Neutrophil (primary cell): ENCODE data around the gene ZMAT5.

Experiments
- H3K27ac ChIP-seq: fragments of 200-600 bp; sonication (generic); 2 replicates; pipeline ENCODE4 v1.5.1; 2016; ENCODE audit warnings: mild to moderate bottlenecking, moderate library complexity
- H3K27me3 ChIP-seq: fragments of 200-600 bp; sonication (generic); 2 replicates; pipeline ENCODE4 v1.6.0; 2016; ENCODE audit warnings: mild to moderate bottlenecking
- H3K36me3 ChIP-seq: fragments of 200-600 bp; sonication (generic); 2 replicates; pipeline ENCODE4 v1.5.1; 2017
- H3K4me1 ChIP-seq, 2 experiments: fragments of 200-600 bp in 1 of 2; sonication (generic) in 1 of 2; 1 replicate in 1 of 2; 2 replicates in 1 of 2; pipeline versions ENCODE4 v1.5.1 to v1.6.1; 2013 to 2016; ENCODE audit warnings: low read depth in 1 of 2, low read length in 1 of 2, mild to moderate bottlenecking in 1 of 2, moderate library complexity in 1 of 2; ENCODE audit not compliant: control insufficient read depth in 1 of 2, insufficient read depth in 1 of 2
- H3K4me3 ChIP-seq, 2 experiments: fragments of 200-600 bp in 1 of 2; sonication (generic) in 1 of 2; 1 replicate in 1 of 2; 2 replicates in 1 of 2; pipeline ENCODE4 v1.5.1; 2013 to 2016; ENCODE audit warnings: low read depth in 1 of 2, low read length in 1 of 2, mild to moderate bottlenecking in 1 of 2, moderate library complexity in 1 of 2
- H3K9me3 ChIP-seq: fragments of 200-600 bp; sonication (generic); 2 replicates; pipeline ENCODE4 v1.5.1; 2016
- TF ChIP-seq, protein P1 (sequence below): fragments of 200-600 bp; sonication (generic); IDR thresholded peaks from 2 replicates; pipeline ENCODE4 v1.5.1; 2016; ENCODE audit warnings: antibody characterized with exemption

The ZMAT5 gene

GRCh38 chr22:29737251-29738117 is 29.3 kb downstream of the ZMAT5 start:
- Histone ChIP-seq H3K27ac (no peak overlapping the region), H3K9me3 (no peaks in the 10 kb centered on the region), H3K4me1 (no peaks in the 10 kb centered on the region), H3K36me3 (peaks cover 83% of the 10 kb centered on the region), H3K27me3 (peaks cover 7% of the 10 kb centered on the region), H3K4me3 (no peak overlapping the region)
- TF ChIP-seq, protein P1, sequence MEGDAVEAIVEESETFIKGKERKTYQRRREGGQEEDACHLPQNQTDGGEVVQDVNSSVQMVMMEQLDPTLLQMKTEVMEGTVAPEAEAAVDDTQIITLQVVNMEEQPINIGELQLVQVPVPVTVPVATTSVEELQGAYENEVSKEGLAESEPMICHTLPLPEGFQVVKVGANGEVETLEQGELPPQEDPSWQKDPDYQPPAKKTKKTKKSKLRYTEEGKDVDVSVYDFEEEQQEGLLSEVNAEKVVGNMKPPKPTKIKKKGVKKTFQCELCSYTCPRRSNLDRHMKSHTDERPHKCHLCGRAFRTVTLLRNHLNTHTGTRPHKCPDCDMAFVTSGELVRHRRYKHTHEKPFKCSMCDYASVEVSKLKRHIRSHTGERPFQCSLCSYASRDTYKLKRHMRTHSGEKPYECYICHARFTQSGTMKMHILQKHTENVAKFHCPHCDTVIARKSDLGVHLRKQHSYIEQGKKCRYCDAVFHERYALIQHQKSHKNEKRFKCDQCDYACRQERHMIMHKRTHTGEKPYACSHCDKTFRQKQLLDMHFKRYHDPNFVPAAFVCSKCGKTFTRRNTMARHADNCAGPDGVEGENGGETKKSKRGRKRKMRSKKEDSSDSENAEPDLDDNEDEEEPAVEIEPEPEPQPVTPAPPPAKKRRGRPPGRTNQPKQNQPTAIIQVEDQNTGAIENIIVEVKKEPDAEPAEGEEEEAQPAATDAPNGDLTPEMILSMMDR, result no peak

DNA sequence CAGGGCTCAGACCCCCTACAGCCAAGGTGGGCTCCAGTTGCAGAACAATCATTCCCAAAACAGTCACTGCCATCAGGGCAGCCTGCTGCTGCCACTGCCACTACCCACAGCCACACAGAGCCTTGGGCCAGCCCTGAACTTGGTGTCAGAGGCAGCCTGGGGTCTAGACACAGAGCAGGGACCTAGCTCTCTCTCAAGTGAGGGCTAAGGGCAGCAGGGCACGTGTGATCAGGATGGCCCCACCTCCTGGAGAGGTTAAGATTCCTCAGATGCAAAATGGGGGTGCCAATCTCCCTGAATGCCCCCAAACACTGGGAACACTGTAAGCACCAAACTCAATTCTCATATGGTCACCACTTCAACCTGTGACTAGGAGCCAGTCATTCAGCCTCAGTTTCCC is 31.4 kb downstream of the ZMAT5 start:
- Histone ChIP-seq H3K27ac (no peak overlapping the region), H3K9me3 (no peaks in the 10 kb centered on the region), H3K36me3 (peaks cover 80% of the 10 kb centered on the region), H3K4me1 (no peaks in the 10 kb centered on the region), H3K4me3 (no peak overlapping the region), H3K27me3 (peaks cover 7% of the 10 kb centered on the region)
- TF ChIP-seq, protein P1, result no peak

- Histone ChIP-seq H3K4me1 (no peaks in the 10 kb centered on the region), H3K36me3 (peaks cover 80% of the 10 kb centered on the region), H3K27me3 (peaks cover 7% of the 10 kb centered on the region), H3K27ac (no peak overlapping the region), H3K4me3 (no peak overlapping the region), H3K9me3 (no peaks in the 10 kb centered on the region)
- TF ChIP-seq, protein P1, result no peak
These were observed 32.0 kb downstream of the ZMAT5 start for GRCh38 chr22:29734838-29735237.

GRCh38 chr22:29734406-29734805 is 32.4 kb downstream of the ZMAT5 start:
- Histone ChIP-seq H3K27me3 (peaks cover 7% of the 10 kb centered on the region), H3K36me3 (peaks cover 80% of the 10 kb centered on the region), H3K4me1 (no peaks in the 10 kb centered on the region), H3K27ac (no peak overlapping the region), H3K4me3 (no peak overlapping the region), H3K9me3 (no peaks in the 10 kb centered on the region)
- TF ChIP-seq, protein P1, result no peak

GRCh38 chr22:29733362-29734201 is 33.2 kb downstream of the ZMAT5 start:
- H3K4me1 ChIP-seq, result no peaks in the 10 kb centered on the region
- TF ChIP-seq, protein P1, result no peak
- H3K27me3 ChIP-seq, result peaks cover 7% of the 10 kb centered on the region
- H3K36me3 ChIP-seq, result peaks cover 82% of the 10 kb centered on the region
- H3K4me3 ChIP-seq, result no peak overlapping the region
- H3K27ac ChIP-seq, result no peak overlapping the region
- H3K9me3 ChIP-seq, result no peaks in the 10 kb centered on the region
